VCaP (cell line): ENCODE results near the gene LSM8.

Experiments used
- H3K27ac ChIP-seq: fragments of 450-650 bp; 2 replicates; pipeline ENCODE4 v1.5.1; 2017
- TF ChIP-seq, protein P1 (sequence below): fragments of 450-650 bp; conservative IDR thresholded peaks from 2 replicates; pipeline ENCODE4 v1.5.1; 2017; ENCODE audit warnings: mild to moderate bottlenecking, moderate library complexity

LSM8 gene

DNA sequence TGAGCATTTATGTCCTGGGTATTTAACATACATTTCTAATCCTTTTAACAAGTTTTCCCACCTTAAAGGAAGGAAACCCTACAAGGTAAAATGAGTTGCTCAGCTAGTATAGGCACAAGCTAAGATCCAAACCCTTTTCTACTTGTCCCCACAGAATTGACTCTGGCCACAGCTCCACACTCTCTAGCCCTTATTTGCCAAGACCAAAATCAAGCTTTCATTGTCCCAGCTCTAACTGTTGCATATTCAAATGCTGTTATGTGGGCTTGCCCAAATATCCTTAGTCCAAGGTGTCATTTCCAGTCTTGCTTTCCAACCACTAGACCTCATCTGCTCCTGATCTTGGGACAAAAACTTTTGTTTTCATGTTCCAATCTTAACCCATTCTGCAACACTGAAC lies 31.3 kb upstream of the LSM8 start:
- TF ChIP-seq, protein P1, sequence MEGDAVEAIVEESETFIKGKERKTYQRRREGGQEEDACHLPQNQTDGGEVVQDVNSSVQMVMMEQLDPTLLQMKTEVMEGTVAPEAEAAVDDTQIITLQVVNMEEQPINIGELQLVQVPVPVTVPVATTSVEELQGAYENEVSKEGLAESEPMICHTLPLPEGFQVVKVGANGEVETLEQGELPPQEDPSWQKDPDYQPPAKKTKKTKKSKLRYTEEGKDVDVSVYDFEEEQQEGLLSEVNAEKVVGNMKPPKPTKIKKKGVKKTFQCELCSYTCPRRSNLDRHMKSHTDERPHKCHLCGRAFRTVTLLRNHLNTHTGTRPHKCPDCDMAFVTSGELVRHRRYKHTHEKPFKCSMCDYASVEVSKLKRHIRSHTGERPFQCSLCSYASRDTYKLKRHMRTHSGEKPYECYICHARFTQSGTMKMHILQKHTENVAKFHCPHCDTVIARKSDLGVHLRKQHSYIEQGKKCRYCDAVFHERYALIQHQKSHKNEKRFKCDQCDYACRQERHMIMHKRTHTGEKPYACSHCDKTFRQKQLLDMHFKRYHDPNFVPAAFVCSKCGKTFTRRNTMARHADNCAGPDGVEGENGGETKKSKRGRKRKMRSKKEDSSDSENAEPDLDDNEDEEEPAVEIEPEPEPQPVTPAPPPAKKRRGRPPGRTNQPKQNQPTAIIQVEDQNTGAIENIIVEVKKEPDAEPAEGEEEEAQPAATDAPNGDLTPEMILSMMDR: no peak
- H3K27ac ChIP-seq: no peak overlapping the region

DNA sequence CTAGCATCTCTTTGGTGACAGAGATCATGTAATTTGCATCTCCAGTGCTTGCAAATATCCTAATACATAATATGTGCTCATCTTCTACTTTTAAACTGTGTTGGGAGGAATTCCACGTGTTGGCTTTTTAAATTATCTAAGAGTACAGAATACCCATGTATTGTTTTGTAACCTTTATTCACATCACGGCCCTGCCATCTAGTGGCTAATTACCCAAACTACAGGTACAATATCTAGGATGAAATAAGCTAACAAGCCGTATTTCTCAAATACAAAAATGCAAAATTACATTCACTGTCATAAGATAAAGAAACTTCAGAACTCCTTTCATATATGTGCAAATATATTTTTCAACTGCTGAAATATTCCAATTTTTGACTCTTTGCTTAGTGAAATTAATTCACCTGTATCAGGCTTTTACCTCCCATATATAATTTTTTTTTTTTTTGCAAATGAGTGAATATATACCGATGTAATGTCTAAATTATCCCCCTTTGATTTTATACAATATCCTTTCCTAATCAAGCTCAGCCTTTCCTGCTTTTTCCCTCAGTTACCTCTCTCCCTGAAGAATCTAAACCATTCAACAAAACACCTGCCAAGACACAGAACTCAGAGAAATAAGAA lies 30.3 kb upstream of the LSM8 start:
- TF ChIP-seq, protein P1: peak; percentile 88
- no peak overlapping the region for H3K27ac ChIP-seq

DNA sequence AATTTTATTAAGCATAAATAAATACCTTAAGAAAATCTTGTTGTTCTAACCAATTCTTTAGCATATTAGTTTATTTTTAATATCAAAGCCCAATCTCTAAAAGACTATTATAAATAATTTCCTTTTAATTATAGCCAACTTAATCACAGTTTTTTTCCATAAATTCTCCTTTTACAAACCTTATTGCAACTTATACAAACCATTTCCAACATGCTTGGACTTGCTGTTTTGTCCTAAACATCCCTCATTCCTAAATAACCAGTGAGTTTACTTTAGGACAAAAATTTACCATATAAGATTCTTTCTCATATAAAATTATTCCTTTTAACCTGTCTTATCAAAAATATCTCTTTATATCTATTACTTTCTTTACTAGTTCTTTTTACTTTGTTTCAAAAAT lies 25.2 kb upstream of the LSM8 start:
- TF ChIP-seq, protein P1: no peak
- H3K27ac ChIP-seq: no peak overlapping the region

DNA sequence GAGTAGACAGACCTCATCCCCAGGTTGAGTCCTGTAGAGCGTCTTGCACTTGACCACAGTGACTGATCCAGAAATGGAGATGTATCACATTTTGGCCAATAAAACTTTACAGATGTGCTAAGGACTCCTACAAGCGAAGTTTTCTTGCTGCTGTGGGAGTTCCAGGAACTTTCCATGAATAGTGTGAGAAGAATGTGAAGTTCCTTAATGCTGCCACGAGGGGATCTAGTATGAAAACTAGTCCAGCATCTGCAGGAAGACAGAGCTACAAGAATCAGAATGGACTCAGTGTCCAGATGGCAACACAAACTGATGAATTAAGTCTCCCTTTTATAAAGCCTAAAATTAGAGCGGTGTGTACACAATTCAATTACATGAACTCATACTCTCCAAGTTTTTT lies 14.8 kb upstream of the LSM8 start:
- TF ChIP-seq, protein P1: no peak

DNA sequence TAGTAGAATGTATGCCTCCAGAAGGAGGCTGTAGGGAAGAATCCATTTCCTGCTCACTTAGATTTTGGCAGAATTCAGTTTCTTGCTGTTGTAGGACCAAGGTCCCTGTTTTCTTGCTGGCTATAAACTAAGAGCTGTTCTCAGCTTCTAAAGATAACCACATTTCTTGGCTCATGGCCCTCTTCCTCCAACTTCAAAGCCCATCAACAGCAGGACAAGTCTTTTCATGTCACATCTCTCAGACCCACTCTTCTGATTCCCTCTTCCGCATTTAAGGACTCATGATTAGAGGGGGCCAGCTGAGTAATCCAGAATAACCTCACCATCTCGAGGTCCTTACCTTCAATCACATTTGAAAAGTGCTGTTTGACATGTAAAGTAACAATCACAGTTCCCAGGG lies 8.2 kb upstream of the LSM8 start:
- H3K27ac ChIP-seq: no peak overlapping the region
- TF ChIP-seq, protein P1: no peak

More for the DNA sequence above, 14.8 kb upstream of the LSM8 start:
- no peak overlapping the region for H3K27ac ChIP-seq

DNA sequence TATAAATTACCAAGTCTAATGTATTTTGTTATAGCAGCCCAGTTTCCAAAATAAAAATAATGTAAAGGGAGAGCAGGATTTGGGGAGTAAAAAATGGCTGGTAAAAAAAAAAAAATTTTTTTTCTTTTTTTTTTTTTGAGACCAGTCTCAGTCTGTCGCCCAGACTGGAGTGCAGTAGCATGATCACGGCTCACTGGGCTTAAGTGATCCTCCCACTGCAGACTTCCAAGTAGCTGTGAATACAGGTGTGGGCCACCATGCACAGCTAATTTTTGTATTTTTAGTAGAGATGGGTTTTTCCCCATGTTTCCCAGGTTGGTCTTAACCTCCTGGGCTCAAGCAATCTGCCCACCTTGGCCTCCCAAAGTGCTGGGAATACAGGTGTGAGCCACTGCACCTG lies 4.8 kb upstream of the LSM8 start:
- TF ChIP-seq, protein P1: no peak
- H3K27ac ChIP-seq: no peak overlapping the region

DNA sequence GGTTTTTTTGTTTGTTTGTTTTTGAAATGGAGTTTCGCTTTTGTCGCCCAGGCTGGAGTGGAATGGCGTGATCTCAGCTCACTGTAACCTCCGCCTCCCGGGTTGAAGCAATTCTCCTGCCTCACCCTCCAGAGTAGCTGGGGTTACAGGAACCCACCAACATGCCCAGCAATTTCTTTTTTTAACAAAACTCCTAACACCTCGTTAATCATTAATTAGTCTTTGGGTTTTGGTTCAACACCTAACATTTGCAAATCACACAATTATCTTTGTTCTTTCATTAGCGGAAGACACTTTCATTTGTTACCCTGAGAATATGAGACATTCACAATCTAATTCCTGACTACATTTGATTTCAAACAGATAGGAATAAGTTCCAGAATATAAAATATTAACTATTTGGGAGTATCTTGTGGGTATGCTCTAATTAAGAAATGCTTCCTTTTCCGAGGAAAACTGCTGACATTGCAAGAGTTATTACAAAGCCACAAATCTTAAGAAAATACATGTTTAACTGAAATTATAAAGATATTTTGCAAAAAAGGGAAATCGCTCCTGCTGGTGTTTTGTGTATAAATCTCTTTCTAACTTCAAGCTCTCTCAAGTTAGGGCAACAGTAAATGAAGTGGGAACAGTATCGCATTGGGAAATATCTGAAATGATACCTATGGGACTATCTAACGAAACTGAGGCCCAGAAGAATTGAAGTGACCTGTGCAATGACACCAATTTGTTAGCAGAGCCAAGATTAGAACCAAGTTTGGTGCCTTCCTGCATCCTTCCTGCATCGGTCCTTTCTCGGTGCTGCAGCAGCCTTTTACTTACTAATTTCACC lies 1.2 kb upstream of the LSM8 start:
- TF ChIP-seq, protein P1: no peak
- peak overlapping the region; percentile 89 for H3K27ac ChIP-seq
